Inferior parietal cortex (tissue), 1 donor: ENCODE data around the gene LLGL1.

Experiments
- DNase-seq: peaks from one replicate; pipeline ENCODE4 v3.0.0-alpha.2; 2016; ENCODE audit errors: extremely low spot score

Gene LLGL1

DNA sequence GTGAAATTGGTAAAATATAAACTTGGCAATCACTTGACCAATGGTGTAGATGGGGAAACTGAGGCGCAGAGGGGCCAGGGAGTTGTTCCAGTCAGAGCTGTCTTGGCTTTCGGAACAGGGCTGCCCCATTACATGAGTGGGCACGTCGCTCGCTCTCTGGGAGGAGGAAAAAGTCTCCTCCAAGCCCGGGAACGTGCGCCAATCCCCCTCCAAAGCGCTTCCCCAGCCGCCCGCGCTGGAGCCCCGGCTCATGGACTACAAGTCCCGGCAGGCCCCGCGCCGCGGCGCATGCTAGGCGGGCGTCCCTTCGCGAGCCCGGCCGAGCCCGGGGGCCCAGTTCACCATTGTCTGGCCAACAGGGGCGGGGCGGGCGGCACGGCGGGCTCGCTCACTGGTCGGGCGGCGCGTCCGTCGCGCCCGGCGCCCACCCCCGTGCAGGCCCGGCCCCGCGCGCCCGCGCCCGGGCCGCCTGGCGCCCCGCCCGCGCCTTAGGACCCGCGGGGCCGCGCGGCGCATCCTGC, at the start of gene LLGL1:
Gene LLGL1 (plus strand): TSS at position 515 of the 521 bp plus-strand sequence. CDS start 48 bp downstream, outside the sequence.
- peak; percentile 90 for DNase-seq

DNA sequence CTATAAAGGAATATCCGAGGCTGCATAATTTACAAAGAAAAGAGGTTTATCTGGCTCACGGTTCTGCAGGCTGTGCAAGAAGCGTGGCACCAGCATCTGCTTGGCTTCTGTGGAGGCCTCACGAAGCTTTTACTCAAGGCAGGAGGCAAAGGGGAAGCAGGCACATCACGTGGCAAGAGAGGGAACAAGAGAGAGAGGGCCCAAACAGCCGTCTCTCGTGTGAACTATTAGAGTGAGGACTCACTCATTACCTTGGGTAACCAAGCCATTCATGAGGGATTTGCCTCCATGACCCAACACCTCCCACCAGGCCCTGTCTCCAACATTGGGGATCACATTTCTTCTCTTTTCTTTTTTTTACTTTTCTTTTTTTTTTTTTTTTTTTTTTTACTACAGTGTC, 49.3 kb upstream of the LLGL1 start:
- no peak for DNase-seq

DNA sequence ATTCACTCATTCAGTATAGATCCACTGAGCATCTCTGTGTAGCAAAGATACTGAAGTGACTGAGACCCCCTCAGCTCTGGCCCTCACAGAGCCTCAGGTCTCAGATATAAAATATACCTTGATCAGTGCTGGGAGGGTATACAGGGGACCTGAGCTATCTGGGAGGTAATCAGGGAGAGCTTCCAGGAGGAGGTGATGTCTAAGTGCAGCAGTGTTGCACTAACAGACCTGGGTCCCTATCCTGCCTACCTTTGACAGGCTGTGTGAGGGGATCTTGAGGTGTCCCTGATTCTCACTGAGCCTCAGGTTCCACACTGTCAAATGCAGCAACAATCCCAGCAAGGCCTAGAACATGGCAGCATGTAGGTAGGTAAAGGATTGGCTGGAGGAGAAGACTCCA, 48.3 kb upstream of the LLGL1 start:
- no peak for DNase-seq

DNA sequence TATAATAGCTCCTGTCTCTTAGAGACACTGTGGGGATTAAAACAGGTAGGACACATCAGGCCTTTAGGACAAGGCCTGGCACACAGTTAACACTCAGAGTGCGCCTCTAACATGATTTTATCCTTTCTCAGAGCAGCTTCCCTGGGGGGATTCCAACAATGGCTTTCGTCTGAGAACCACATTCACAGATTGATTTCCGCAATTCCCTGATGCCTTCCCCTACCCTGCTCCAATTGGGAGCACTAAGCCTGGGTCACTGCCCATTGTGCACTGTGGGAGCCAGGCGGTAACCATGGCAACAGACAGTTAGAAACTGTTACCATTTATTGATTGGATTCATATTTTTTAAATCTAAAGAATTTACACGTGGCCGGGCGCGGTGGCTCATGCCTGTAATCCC, 47.7 kb upstream of the LLGL1 start:
- no peak for DNase-seq

DNA sequence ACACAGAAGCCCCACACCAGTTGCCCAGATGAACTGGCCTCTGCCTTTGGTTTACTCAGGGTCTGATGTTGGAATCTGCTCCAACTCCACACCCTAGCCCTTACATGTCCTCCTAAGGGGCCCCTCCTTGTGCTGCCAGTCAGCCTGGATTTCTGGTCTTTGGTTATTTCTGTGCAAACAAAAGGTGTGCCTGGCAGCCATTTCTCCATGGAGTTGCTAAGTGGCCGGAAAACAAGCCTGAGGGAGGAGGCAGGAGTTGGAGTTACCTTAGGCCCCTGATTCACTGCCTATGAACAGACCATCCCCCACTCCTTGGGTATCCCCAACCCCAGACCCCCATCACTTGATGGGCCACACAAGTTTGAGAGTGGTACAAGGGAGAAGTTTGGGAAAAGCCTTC, 46.2 kb upstream of the LLGL1 start:
- DNase-seq: no peak

DNA sequence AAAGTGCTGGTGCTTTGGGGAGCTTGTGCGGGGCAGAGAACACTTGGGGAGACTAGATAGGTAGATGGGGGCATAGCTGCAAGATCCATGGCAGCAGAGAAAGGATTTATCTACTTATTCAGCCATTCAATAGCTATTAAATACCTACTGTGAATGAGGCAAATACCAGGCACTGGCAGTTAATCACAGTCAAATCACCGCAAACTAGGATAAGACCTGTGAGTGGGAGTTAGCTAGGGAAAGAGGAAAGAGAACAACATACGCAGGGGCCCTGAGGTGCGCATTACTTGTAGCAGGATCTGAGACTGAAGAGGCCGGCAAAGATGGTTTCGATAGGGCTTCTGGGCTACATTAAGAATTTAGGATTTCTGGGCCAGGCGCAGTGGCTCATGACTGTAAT, 45.6 kb upstream of the LLGL1 start:
- DNase-seq: no peak

DNA sequence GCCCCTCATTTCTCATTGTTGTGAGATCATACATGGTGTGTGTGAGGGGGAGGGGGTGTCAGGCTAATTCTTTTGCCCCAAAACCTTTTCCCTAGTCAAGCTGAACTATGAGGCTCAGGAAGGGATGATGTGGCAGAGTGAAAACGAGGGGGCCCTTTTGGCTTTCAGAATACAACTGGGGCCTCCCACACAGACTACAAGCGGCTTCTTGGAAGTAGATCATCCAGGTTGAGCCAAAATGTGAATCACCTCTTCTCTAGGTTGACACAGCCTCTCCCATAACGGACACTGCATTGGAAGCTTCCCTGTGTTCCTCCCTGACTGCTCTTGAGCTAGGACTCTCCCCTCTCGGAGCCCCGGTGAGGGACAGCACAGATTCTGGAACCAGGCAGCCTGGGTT, 44.1 kb upstream of the LLGL1 start:
- DNase-seq: no peak

DNA sequence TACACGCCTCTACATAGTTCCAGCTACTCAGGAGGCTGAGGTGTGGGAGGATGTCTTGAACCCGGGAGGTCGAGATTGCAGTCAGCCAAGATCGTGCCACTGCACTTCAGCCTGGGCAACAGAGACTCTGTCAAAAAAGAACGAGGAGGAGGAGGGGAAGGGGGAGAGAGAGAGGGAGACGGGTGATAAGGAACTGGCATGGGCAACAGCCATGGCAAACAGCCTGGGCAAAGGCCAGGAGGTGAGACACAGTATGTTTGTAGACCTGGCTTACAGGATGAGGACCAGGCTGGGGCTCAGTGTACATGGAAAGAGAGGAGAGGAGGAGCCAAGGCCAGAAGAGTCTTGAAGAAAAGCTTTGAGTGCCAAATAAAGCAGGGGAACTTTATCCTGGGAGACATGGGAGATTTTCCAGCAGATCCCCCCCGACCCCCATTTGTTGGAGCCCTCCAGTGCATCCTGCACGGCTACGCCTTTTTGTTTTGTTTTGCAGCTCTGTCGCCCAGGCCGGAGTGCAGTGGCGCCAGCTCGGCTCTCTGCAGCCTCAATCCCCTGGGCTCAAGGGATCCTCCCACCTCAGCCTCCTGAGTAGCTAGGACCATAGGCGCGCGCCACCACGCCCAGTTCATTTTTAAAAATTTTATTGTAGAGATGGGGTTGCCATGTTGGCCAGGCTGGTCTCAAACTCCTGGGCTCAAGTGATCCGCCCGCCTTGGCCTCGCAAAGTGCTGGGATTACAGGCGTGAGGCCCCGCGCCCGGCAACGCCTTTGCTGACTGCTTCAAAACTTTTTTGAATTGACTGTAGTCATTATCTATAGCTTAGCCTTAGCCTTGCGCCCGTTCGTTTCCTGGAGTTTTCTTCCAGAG, 43.1 kb upstream of the LLGL1 start:
- no peak for DNase-seq

DNA sequence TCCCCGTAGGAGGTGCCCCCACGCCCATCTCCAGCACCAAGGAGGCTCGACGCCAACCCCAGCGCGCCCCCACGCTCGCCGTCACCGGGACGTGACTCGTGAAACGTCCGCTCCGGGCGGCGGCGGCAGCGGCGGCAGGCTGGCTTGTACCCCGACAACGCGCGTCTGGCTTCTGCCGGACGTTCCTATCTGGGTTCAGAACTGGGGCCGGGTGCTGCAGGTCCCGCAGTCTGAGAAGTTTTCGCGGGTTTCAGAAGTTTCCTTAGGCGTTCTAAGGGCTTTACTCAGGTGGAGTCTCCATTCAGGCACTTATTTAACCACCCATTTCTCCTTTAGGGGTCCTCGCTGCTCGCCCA, 42.5 kb upstream of the LLGL1 start:
- no peak for DNase-seq

DNA sequence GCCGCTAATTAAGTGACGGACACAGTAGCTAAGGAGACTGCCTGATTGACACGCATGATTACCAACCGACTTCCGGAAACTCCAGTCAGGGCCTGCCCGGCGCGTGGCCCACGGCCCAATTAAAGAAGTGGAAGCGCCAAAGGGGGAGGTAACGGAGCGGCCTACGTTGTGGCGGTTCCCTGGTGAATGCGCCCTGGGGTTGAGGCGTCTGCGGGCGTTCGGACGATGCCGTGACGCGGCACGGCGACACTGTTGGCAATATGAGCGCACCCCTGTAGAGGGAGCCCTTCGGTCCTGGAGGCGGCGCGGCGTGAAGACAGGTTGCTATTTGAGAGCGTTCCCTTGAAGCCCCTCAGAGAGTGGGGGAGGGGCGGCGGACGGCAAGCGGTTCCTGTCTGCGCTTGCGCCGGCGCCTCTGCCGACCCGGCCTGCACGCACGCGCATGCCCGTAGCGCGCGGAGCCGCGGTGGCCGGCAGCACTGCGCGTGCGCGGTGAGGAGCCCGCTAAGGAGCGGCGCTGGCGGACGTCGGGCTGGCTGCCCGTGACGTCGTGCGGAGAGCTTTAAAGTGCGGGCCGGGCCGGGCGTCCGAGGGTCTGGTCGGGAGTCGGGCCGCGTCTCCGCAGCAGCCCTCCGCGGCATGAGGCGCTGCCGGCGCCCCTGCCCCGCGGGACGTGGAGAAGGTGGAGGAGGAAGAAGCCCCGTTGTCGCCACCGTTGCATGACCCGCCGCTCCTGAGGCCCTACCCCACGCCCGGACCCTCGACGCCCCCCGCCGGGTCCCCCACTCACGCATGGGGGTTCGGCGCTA, 41.9 kb upstream of the LLGL1 start, which contains the start of gene ALKBH5:
Gene ALKBH5 (plus strand): TSS at position 495 of the 809 bp plus-strand sequence. CDS start 416 bp downstream, outside the sequence.
- peak; percentile 98 for DNase-seq

DNA sequence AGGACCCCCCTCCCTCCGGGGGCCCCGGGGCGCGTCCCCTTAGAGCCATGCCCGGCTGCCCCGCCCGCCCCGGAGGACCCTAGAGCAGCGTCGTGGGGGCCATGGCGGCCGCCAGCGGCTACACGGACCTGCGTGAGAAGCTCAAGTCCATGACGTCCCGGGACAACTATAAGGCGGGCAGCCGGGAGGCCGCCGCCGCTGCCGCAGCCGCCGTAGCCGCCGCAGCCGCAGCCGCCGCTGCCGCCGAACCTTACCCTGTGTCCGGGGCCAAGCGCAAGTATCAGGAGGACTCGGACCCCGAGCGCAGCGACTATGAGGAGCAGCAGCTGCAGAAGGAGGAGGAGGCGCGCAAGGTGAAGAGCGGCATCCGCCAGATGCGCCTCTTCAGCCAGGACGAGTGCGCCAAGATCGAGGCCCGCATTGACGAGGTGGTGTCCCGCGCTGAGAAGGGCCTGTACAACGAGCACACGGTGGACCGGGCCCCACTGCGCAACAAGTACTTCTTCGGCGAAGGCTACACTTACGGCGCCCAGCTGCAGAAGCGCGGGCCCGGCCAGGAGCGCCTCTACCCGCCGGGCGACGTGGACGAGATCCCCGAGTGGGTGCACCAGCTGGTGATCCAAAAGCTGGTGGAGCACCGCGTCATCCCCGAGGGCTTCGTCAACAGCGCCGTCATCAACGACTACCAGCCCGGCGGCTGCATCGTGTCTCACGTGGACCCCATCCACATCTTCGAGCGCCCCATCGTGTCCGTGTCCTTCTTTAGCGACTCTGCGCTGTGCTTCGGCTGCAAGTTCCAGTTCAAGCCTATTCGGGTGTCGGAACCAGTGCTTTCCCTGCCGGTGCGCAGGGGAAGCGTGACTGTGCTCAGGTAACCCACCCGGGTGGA, 41.0 kb upstream of the LLGL1 start:
- DNase-seq: no peak

DNA sequence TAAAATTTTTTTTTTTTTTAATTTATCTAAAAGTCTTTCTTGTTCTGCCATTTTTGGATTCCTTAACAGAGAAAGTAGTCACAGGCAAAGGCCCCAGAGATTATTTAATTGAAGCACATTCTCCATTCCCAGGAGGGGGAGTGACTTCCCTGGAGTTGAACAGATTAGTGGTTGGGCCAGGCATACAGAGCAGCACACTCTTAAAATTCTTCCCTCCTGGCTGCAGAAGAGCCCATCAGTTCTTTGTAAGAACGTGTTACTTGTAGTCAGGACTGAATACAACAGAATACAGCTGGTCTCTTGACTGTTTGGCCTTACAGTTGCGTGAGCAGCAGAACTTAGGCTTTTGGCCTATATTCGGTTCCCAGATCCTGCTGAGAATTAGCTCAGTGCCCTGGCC, 40.0 kb upstream of the LLGL1 start:
- DNase-seq: no peak

DNA sequence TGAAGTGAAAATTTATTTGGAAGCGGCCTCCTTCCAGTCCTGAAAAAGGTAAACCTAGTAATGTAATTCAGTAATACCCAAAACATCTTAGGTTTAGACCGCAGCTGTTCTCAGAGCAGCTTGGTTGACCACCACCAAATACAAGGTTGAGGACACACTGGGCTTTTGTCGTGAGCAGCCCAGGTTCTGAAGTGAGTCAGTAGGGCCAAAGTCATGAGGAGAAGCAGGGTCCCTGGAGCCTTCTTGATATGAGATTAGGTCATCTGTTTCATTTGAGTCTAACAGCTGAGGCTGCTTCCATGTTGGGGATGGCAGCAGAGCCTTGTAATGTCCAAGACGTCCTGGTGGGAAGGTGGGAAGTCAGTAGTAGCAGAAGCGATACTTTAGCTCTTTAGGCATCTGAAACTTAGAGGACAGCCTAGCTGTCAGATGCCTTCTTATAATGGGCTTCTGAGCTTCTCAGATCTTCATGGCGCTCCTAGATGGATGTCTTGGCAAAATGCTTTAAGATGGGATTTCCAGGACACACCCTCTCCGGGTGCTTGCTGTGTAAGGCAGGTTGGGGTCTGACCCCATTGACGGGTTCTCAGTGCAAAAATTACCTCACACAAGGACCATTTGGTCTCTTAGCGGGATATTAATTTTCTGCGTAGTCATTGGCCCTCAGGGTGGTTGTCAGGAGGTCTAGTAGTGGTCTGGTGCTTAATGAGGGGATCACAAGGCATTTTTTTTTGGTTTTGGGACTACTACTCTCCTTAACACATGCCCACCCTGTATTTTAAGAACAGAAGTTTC, 39.4 kb upstream of the LLGL1 start:
- DNase-seq: no peak

DNA sequence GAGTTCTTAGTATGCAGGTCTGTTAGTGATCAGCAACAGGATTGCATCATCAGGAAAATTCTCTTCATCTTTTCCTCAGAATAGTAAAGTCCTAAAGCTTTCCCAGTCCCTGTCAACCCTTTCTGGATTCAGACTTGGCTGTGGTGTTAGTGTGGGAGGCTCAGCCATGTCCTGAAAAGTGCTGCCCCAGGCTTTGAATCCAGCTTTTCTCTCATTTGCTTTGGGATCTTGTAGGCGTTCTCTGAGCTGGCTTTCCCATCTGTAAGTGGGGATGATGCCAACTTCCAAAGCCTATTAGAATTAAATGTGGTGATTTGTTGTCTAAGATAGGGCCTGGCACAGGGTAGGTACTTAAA, 38.8 kb upstream of the LLGL1 start:
- peak; percentile 58 for DNase-seq

DNA sequence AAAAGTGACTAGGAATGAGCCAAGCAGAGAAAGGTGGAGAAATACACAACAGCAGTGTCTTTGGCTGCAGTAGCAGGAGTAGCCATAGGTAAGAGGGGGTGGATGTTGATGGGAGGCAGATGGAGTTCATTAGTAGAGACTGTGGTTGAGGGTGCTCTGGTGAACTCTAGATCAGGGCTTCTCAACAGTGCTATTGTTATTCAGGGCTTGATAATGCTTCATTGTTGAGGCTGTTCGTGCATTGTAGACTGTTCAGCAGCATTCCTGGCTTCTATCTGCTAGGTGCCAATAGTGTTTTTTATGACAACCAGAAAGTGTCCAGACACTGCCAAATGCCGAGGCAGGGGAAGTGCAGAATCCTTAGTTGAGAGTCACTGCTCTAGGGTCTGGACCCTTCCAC, 38.2 kb upstream of the LLGL1 start:
- peak; percentile 59 for DNase-seq

DNA sequence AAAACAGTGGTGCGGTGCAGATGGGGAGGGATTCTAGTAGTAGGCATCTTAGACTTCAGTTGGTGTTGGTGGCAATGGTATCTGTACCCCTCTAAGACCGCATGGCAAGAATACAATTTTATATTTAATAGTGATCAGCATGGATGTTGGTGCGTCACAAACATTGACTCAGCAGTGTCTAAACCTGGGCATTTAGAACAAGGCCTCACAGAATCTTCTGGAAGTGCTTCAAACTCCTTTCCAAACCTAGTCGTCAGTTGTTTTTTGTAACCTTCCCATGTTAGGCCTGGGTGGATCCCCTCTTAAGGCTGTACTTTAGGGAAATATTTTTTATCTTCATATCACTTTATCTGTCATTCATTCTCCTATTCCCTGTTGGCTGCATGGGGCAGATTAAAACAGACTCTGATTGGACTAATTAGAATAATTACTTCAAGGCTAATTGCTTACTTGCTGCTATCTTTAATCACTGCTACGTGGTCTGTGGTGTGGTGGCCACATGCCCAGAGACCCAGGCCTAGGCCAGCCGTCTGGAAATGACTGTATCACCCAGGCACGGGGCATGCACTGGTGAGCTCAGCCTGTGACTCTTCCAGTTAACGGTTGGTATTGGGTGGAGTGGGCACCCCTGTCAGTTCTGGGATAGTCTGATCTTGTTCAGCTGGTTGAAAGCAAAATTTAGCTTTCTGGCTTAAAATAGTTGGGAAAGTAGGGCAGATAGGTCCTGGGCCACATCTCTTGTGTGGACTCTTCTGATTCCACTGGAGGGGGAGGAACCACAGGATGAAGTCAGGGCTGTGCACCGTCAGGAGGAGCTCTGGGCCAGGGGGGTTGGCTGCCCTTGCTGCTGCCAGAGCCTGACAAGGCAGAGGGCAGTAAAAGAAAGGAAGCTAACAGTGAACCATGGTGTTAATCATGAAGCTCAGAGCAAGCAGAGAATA, 37.3 kb upstream of the LLGL1 start:
- no peak for DNase-seq

DNA sequence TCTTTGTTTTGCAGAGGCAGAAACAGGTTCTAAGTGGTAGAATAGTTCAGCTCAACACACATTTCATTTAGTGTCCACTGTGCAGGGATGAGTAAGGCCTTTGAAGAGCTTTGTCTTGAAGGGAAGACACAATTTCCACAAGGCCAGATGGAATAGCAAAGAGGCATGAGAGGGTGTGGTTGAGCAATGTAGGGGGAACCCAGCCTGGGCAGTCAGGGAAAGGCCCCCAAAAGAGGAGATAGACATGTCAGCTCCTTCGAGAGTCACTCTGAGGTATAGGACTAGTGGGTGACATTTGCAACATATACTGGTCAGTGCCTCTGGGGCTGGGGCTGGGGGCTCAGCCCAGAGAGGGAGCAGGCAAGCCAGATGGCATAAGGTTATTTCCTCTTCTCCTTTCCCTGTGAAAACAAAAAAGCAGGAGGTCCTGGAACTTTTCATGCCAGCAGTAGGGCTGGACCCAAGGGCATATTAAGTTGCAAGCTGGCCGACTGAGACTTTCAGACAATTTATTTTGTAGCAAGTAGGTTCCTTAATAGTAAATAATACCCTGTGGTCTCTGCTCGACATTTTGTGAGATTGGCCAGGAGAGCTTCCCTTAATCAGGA, 34.7 kb upstream of the LLGL1 start:
- no peak for DNase-seq

DNA sequence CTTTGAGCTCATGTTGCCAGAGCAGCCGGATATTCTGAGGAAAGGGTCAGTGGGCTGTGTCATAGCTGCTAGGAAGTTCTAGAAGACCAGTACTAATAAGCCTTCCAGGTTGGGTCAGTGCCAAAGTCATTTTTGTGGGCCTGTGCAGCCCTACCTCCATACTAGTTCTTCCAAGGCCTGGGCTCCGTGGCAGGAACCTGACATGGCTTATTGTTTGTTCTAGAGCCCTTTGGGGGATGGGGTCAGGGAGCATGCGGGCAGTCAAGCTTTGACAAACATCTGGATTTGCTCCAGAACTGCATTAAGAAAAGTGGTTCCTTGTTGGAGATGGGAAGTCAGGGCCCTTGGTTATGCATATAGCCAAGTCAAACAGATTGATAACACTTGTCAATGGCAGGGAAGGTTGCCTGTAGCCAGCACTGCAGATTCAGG, 34.2 kb upstream of the LLGL1 start:
- no peak for DNase-seq

DNA sequence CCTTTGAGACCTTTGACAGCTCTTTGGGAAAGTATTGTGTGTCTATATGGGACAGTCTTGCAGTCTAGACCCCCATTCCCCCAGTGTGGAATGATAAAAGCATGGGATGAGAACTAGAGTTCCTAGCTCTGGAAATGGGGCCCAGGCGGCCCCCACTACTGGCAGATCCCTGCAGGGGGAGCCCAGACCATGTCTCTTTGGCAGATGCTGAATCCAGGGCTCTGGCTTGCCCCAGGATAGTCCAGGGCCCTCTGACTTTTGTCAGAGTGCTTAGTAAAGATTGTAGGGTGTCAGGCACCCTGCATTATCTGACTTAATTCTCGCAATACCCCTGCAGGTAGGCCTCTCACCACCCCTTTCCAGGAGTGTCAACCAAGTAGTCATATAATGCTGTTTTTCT, 33.5 kb upstream of the LLGL1 start:
- DNase-seq: no peak
